Measurements from ENCODE around the gene ITGA6.

- TF ChIP-seq SUZ12 (IDR thresholded peaks at IDR 0.05), result no peak
- TF ChIP-seq SP1 (IDR thresholded peaks at IDR 0.05), result no peak
- TF ChIP-seq ELF4 (IDR thresholded peaks at IDR 0.05), result no peak
- no peak for TF ChIP-seq ARNT (IDR thresholded peaks at IDR 0.05)
- no peak for TF ChIP-seq BHLHE40 (IDR thresholded peaks at IDR 0.05; ENCODE audit: borderline replicate concordance)
- no peak for TF ChIP-seq ZNF384 (IDR thresholded peaks at IDR 0.05)
- no peak for TF ChIP-seq TARDBP (IDR thresholded peaks at IDR 0.05)
- TF ChIP-seq FOXA1 (IDR thresholded peaks at IDR 0.05), result no peak
- no peak for TF ChIP-seq FOXM1 (IDR thresholded peaks at IDR 0.05; ENCODE audit: borderline replicate concordance)
- TF ChIP-seq LEF1 (IDR thresholded peaks at IDR 0.05; ENCODE audit: borderline replicate concordance), result no peak
- TF ChIP-seq HDGF (IDR thresholded peaks at IDR 0.05; ENCODE audit: borderline replicate concordance), result no peak
- TF ChIP-seq PKNOX1 (IDR thresholded peaks at IDR 0.05), result no peak
- TF ChIP-seq FOXK2 (IDR thresholded peaks at IDR 0.05), result no peak
- no peak for TF ChIP-seq CTBP1 (IDR thresholded peaks at IDR 0.05; ENCODE audit: borderline replicate concordance)
These were observed 19.1 kb upstream of the ITGA6 start for GRCh38 chr2:172408143-172408766.

Measured in HEK293T (cell line).